WTC11 (cell line): ENCODE results near the gene PDZRN4. TPM values are rescaled to one million over a fixed set of nuclear protein-coding genes. Genes with fewer than 3 reads are reported as not detected.

ENCODE experiments used
- ATAC-seq: fragments of 200-7000 bp; cut with Tn5 transposase; 2 replicates; pipeline ENCODE4 v1.10.0; 2021; ENCODE audit warnings: mild to moderate bottlenecking, moderate library complexity
- CTCF ChIA-PET: fragments of 300-600 bp; sonication (Branson Sonifier 250); formaldehyde crosslinking; loops from one replicate; lab custom pipeline; 2021; ENCODE audit warnings: antibody characterized with exemption; lab: Charles Lee
- POLR2A ChIA-PET: fragments of 350-600 bp; sonication (Branson Sonifier 250); formaldehyde crosslinking; loops from one replicate; lab custom pipeline; 2021; ENCODE audit warnings: antibody characterized with exemption; lab: Charles Lee
- DNase-seq: peaks from one replicate; pipeline ENCODE4 v3.0.0; 2021; ENCODE audit warnings: low spot score
- H3K27ac Mint-ChIP-seq: 2 replicates; pipeline ENCODE4 v1.8.0; 2021; ENCODE audit warnings: mixed read lengths
- H3K27me3 Mint-ChIP-seq: 2 replicates; pipeline ENCODE4 v1.8.0; 2021; ENCODE audit warnings: low read depth, mild to moderate bottlenecking, moderate library complexity, mixed read lengths
- H3K36me3 Mint-ChIP-seq: 2 replicates; pipeline ENCODE4 v1.8.0; 2021; ENCODE audit warnings: mixed read lengths
- H3K4me1 Mint-ChIP-seq: 2 replicates; pipeline ENCODE4 v1.8.0; 2022; ENCODE audit warnings: mixed read lengths
- H3K4me3 Mint-ChIP-seq: 2 replicates; pipeline ENCODE4 v1.8.0; 2021; ENCODE audit warnings: mild to moderate bottlenecking, moderate library complexity, mixed read lengths
- H3K9me3 Mint-ChIP-seq: 2 replicates; pipeline ENCODE4 v1.8.0; 2021; ENCODE audit warnings: mixed read lengths
- ATF1 ChIP-seq: sonication (generic); formaldehyde crosslinking; IDR thresholded peaks from 2 replicates; pipeline ENCODE4 v1.8.1; 2023; ENCODE audit warnings: mild to moderate bottlenecking, moderate library complexity, missing genetic modification reagents
- CREM ChIP-seq: sonication (generic); formaldehyde crosslinking; IDR thresholded peaks from 2 replicates; pipeline ENCODE4 v1.8.1; 2022; ENCODE audit warnings: mild to moderate bottlenecking, missing genetic modification reagents, moderate library complexity
- EMX1 ChIP-seq: fragments of 250-450 bp; sonication (Bioruptor Pico); IDR thresholded peaks from 2 replicates; pipeline ENCODE4 v1.8.0; 2021; ENCODE audit warnings: mild to moderate bottlenecking
- FOXJ3 ChIP-seq: sonication (generic); formaldehyde crosslinking; IDR thresholded peaks from 2 replicates; pipeline ENCODE4 v1.9.0; 2021; ENCODE audit warnings: missing genetic modification reagents, mild to moderate bottlenecking, borderline replicate concordance
- FOXK1 ChIP-seq: sonication (generic); formaldehyde crosslinking; IDR thresholded peaks from 2 replicates; pipeline ENCODE4 v1.8.0; 2022; ENCODE audit warnings: mild to moderate bottlenecking, moderate library complexity, missing genetic modification reagents
- JUN ChIP-seq: sonication (generic); formaldehyde crosslinking; IDR thresholded peaks from 2 replicates; pipeline ENCODE4 v1.8.0; 2023; ENCODE audit warnings: mild to moderate bottlenecking, missing genetic modification reagents
- MXD4 ChIP-seq: fragments of 250-450 bp; sonication (Bioruptor Pico); IDR thresholded peaks from 2 replicates; pipeline ENCODE4 v1.8.0; 2021; ENCODE audit warnings: mild to moderate bottlenecking, moderate library complexity, borderline replicate concordance
- NR2C2 ChIP-seq: sonication (generic); formaldehyde crosslinking; IDR thresholded peaks from 2 replicates; pipeline ENCODE4 v1.8.0; 2022; ENCODE audit warnings: mild to moderate bottlenecking, missing genetic modification reagents
- TEAD1 ChIP-seq: sonication (generic); formaldehyde crosslinking; IDR thresholded peaks from 2 replicates; pipeline ENCODE4 v1.8.0; 2022; ENCODE audit warnings: mild to moderate bottlenecking, missing genetic modification reagents
- ZNF263 ChIP-seq: sonication (generic); formaldehyde crosslinking; IDR thresholded peaks from 2 replicates; pipeline ENCODE4 v1.8.1; 2022; ENCODE audit warnings: low read depth, mild to moderate bottlenecking, moderate library complexity, missing genetic modification reagents
- ZNF281 ChIP-seq: sonication (generic); formaldehyde crosslinking; IDR thresholded peaks from 2 replicates; pipeline ENCODE4 v1.8.0; 2023; ENCODE audit warnings: mild to moderate bottlenecking, missing genetic modification reagents
- ZNF317 ChIP-seq: sonication (generic); formaldehyde crosslinking; IDR thresholded peaks from 2 replicates; pipeline ENCODE4 v1.8.1; 2023; ENCODE audit warnings: low read depth, mild to moderate bottlenecking, moderate library complexity, missing genetic modification reagents, borderline replicate concordance
- ZNF416 ChIP-seq: fragments of 250-450 bp; sonication (Bioruptor Pico); IDR thresholded peaks from 2 replicates; pipeline ENCODE4 v1.9.0; 2021; ENCODE audit warnings: mild to moderate bottlenecking, inconsistent platforms
- total RNA-seq: library from RNA; stranded (reverse); gene quantifications from 3 replicates; pipeline ENCODE4 v1.2.3, GENCODE V29; 2021
- TF ChIP-seq, protein P1 (sequence below): sonication (generic); formaldehyde crosslinking; IDR thresholded peaks from 2 replicates; pipeline ENCODE4 v1.8.1; 2023; ENCODE audit warnings: mild to moderate bottlenecking, missing genetic modification reagents, moderate library complexity
- TF ChIP-seq, protein P2 (sequence below): sonication (generic); formaldehyde crosslinking; IDR thresholded peaks from 2 replicates; pipeline ENCODE4 v1.8.0; 2022; ENCODE audit warnings: missing genetic modification reagents
- TF ChIP-seq, protein P3 (sequence below): sonication (generic); formaldehyde crosslinking; IDR thresholded peaks from 2 replicates; pipeline ENCODE4 v1.8.1; 2022; ENCODE audit warnings: mild to moderate bottlenecking, missing genetic modification reagents, moderate library complexity, borderline replicate concordance

PDZRN4 gene
- total RNA-seq, 1 experiment from 2014 or later: 0.09 TPM

DNA sequence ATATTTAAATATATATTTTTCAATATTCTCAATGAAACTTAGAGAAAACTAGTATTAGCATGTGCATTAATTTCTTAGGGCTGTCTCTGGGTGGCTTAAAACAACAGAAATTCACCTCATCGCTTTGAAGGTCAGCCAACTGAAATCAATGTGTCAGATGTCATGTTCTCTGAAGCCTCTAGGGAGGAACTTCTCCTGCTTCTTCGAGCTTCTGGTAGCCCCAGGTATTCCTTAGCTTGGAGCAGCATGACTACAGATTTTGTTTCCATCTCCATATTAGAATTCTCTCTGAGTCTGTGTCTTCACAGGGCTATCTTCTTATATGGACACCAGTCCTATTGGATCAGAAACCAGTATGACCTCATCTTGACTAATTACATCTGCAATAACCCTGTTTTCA is 221.5 kb downstream of the PDZRN4 start:
- Mint-ChIP-seq H3K4me1 (peaks cover 14% of the 10 kb centered on the region), H3K9me3 (peaks cover 14% of the 10 kb centered on the region), H3K4me3 (no peak overlapping the region), H3K36me3 (peaks cover 13% of the 10 kb centered on the region), H3K27me3 (no peaks in the 10 kb centered on the region), H3K27ac (no peak overlapping the region)
- ChIA-PET POLR2A (no interaction called here), CTCF (no interaction called here)
- TF ChIP-seq, protein P1, sequence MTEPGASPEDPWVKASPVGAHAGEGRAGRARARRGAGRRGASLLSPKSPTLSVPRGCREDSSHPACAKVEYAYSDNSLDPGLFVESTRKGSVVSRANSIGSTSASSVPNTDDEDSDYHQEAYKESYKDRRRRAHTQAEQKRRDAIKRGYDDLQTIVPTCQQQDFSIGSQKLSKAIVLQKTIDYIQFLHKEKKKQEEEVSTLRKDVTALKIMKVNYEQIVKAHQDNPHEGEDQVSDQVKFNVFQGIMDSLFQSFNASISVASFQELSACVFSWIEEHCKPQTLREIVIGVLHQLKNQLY (CRISPR knock-in tag): no peak
- DNase-seq (no peak), ATAC-seq (peak; percentile 63; the same call in 1 of the 2 replicates)

GRCh38 chr12:41418586-41418985 is 230.5 kb downstream of the PDZRN4 start:
- TF ChIP-seq FOXK1 (CRISPR knock-in tag): no peak
- TF ChIP-seq, protein P2, sequence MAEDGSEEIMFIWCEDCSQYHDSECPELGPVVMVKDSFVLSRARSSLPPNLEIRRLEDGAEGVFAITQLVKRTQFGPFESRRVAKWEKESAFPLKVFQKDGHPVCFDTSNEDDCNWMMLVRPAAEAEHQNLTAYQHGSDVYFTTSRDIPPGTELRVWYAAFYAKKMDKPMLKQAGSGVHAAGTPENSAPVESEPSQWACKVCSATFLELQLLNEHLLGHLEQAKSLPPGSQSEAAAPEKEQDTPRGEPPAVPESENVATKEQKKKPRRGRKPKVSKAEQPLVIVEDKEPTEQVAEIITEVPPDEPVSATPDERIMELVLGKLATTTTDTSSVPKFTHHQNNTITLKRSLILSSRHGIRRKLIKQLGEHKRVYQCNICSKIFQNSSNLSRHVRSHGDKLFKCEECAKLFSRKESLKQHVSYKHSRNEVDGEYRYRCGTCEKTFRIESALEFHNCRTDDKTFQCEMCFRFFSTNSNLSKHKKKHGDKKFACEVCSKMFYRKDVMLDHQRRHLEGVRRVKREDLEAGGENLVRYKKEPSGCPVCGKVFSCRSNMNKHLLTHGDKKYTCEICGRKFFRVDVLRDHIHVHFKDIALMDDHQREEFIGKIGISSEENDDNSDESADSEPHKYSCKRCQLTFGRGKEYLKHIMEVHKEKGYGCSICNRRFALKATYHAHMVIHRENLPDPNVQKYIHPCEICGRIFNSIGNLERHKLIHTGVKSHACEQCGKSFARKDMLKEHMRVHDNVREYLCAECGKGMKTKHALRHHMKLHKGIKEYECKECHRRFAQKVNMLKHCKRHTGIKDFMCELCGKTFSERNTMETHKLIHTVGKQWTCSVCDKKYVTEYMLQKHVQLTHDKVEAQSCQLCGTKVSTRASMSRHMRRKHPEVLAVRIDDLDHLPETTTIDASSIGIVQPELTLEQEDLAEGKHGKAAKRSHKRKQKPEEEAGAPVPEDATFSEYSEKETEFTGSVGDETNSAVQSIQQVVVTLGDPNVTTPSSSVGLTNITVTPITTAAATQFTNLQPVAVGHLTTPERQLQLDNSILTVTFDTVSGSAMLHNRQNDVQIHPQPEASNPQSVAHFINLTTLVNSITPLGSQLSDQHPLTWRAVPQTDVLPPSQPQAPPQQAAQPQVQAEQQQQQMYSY (CRISPR knock-in tag): no peak
- TF ChIP-seq ATF1: no peak
- no peak for TF ChIP-seq JUN (CRISPR knock-in tag)
- TF ChIP-seq, protein P3, sequence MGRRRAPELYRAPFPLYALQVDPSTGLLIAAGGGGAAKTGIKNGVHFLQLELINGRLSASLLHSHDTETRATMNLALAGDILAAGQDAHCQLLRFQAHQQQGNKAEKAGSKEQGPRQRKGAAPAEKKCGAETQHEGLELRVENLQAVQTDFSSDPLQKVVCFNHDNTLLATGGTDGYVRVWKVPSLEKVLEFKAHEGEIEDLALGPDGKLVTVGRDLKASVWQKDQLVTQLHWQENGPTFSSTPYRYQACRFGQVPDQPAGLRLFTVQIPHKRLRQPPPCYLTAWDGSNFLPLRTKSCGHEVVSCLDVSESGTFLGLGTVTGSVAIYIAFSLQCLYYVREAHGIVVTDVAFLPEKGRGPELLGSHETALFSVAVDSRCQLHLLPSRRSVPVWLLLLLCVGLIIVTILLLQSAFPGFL (CRISPR knock-in tag): no peak
- TF ChIP-seq ZNF263 (CRISPR knock-in tag): no peak
- no peak for TF ChIP-seq FOXJ3 (CRISPR knock-in tag)
- no peak for TF ChIP-seq ZNF317 (CRISPR knock-in tag)
- ATAC-seq (peak; percentile 83), DNase-seq (peak; percentile 10)
- Mint-ChIP-seq H3K27me3 (no peaks in the 10 kb centered on the region), H3K4me3 (peak overlapping the region; percentile 5; the same call in 1 of the 2 replicates), H3K4me1 (peaks cover 50% of the 10 kb centered on the region), H3K27ac (peak overlapping the region; percentile 57), H3K36me3 (no peaks in the 10 kb centered on the region), H3K9me3 (peaks cover 7% of the 10 kb centered on the region; the same call in 1 of the 2 replicates)
- ChIA-PET POLR2A (no interaction called here), CTCF (no interaction called here)

- Mint-ChIP-seq H3K4me3 (no peak overlapping the region), H3K27me3 (no peaks in the 10 kb centered on the region), H3K36me3 (no peaks in the 10 kb centered on the region), H3K9me3 (peaks cover 7% of the 10 kb centered on the region; the same call in 1 of the 2 replicates), H3K27ac (no peak overlapping the region), H3K4me1 (peaks cover 45% of the 10 kb centered on the region)
- DNase-seq (no peak), ATAC-seq (no peak; the same call in 1 of the 2 replicates)
- ChIA-PET POLR2A (no interaction called here), CTCF (no interaction called here)
- TF ChIP-seq CREM (CRISPR knock-in tag): no peak
- TF ChIP-seq ZNF416 (CRISPR knock-in tag): no peak
- TF ChIP-seq ZNF281: no peak
- TF ChIP-seq EMX1 (CRISPR knock-in tag): no peak
- no peak for TF ChIP-seq MXD4 (CRISPR knock-in tag)
- TF ChIP-seq NR2C2 (CRISPR knock-in tag): no peak
- no peak for TF ChIP-seq TEAD1 (CRISPR knock-in tag)
Observed at GRCh38 chr12:41419131-41419893, 231.2 kb downstream of the PDZRN4 start.
